ENCODE results near the gene MVB12B. TPM values are rescaled to one million over a fixed set of nuclear protein-coding genes. Genes with fewer than 3 reads are reported as not detected.

Gene MVB12B
- total and polyA plus RNA-seq, 2 of the 4 experiments (the other 2 are of a cell fraction), result 2.0 to 4.0 TPM

DNA sequence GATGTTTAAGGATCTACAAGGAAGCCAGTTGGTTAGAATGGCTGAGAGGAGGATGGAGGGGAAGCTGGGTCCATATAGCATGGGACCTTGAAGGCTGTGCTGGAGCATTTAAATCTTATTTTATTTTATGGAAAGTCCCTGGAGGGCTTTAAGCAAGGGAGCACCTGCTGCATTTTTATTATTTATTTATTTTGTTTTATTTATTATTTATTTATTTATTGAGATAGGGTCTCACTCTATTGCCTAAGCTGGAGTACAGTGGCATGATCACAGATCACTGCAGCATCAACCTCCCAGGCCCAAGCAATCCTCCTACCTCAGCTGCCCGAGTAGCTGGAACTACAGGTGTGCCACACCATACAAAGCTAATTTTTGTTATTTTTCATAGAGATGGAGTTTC, 4.9 kb upstream of the MVB12B start:
- Histone ChIP-seq H2BK5ac (ENCODE audit: low read depth, low read length, poor library complexity, severe bottlenecking) (no peak overlapping the region), H3K9me3 (ENCODE audit: control insufficient read depth, insufficient read depth, low read length) (peaks cover 4% of the 10 kb centered on the region), H3K36me3 (ENCODE audit: control insufficient read depth, insufficient read depth, low read length) (no peaks in the 10 kb centered on the region), H2BK20ac (ENCODE audit: low read depth, low read length) (no peak overlapping the region), H3K9me1 (ENCODE audit: insufficient read depth, low read length) (no peaks in the 10 kb centered on the region), H4K91ac (ENCODE audit: insufficient read depth, low read depth, low read length) (no peak overlapping the region), H4K20me1 (ENCODE audit: insufficient read depth, low read length) (no peaks in the 10 kb centered on the region), H3K9ac (ENCODE audit: low read depth, low read length) (no peak overlapping the region), H3K27me3 (ENCODE audit: control insufficient read depth, insufficient read depth, low read length) (peaks cover 14% of the 10 kb centered on the region), H3K79me1 (ENCODE audit: low read depth in 1 of 2, low read length in 2 of 2) (no peaks in the 10 kb centered on the region), H2AK9ac (replicated peaks; ENCODE audit: low read depth, low read length, poor library complexity) (no peak overlapping the region), H3K4me2 (ENCODE audit: low read depth, low read length) (no peak overlapping the region), H3K18ac (ENCODE audit: low read depth, low read length) (no peak overlapping the region), H2AK5ac (ENCODE audit: low read depth, low read length) (no peak overlapping the region), H3K27ac (ENCODE audit: insufficient read depth, low read length) (no peak overlapping the region), H2BK15ac (ENCODE audit: low read depth, low read length) (no peak overlapping the region), H3K23ac (ENCODE audit: low read depth, low read length) (no peak overlapping the region), H3K4me1 (ENCODE audit: control insufficient read depth, insufficient read depth, low read length) (peaks cover 2% of the 10 kb centered on the region; the same call in 1 of the 2 replicates), H4K5ac (ENCODE audit: low read depth, low read length) (no peak overlapping the region), H3K14ac (replicated peaks; ENCODE audit: low read depth, low read length) (no peak overlapping the region), H3K4ac (ENCODE audit: low read depth, low read length) (no peak overlapping the region), H2AFZ (replicated peaks; ENCODE audit: low read length, poor library complexity) (no peak overlapping the region), H4K8ac (ENCODE audit: low read depth in 2 of 2, low read length in 2 of 2) (no peak overlapping the region), H3K4me3 (ENCODE audit: insufficient read depth, low read depth, low read length) (no peak overlapping the region), H3K56ac (ENCODE audit: extremely low read depth, insufficient read depth, low read length) (no peak overlapping the region), H2BK120ac (ENCODE audit: low read depth, low read length) (no peak overlapping the region)
- DNase-seq (no peak), ATAC-seq (ENCODE audit: low read depth) (no peak)
- intact Hi-C loops (cut with micrococcal nuclease) (no loop called here), in situ Hi-C loops (cut with MboI; ENCODE audit: low sequenced_read_pairs) (no loop called here), dilution Hi-C loops (cut with HindIII; ENCODE audit: low sequenced_read_pairs, unreplicated experiment) (no loop called here)
- TF ChIP-seq MAZ (IDR thresholded peaks at IDR 0.05; ENCODE audit: borderline replicate concordance, low read depth, low read length), result no peak
- no peak for TF ChIP-seq RFX5 (IDR thresholded peaks at IDR 0.05; ENCODE audit: low read depth, low read length)
- TF ChIP-seq NFE2L2 (IDR thresholded peaks at IDR 0.05; ENCODE audit: low read depth, low read length), result no peak
- TF ChIP-seq POLR2A (IDR thresholded peaks at IDR 0.05; ENCODE audit: low read depth, low read length), result no peak
- TF ChIP-seq, protein P1, sequence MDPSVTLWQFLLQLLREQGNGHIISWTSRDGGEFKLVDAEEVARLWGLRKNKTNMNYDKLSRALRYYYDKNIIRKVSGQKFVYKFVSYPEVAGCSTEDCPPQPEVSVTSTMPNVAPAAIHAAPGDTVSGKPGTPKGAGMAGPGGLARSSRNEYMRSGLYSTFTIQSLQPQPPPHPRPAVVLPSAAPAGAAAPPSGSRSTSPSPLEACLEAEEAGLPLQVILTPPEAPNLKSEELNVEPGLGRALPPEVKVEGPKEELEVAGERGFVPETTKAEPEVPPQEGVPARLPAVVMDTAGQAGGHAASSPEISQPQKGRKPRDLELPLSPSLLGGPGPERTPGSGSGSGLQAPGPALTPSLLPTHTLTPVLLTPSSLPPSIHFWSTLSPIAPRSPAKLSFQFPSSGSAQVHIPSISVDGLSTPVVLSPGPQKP (IDR thresholded peaks at IDR 0.05; ENCODE audit: borderline replicate concordance, low read depth, low read length), result no peak
- no peak for TF ChIP-seq CHD1 (IDR thresholded peaks at IDR 0.05; ENCODE audit: low read depth, low read length)
- TF ChIP-seq, protein P2, sequence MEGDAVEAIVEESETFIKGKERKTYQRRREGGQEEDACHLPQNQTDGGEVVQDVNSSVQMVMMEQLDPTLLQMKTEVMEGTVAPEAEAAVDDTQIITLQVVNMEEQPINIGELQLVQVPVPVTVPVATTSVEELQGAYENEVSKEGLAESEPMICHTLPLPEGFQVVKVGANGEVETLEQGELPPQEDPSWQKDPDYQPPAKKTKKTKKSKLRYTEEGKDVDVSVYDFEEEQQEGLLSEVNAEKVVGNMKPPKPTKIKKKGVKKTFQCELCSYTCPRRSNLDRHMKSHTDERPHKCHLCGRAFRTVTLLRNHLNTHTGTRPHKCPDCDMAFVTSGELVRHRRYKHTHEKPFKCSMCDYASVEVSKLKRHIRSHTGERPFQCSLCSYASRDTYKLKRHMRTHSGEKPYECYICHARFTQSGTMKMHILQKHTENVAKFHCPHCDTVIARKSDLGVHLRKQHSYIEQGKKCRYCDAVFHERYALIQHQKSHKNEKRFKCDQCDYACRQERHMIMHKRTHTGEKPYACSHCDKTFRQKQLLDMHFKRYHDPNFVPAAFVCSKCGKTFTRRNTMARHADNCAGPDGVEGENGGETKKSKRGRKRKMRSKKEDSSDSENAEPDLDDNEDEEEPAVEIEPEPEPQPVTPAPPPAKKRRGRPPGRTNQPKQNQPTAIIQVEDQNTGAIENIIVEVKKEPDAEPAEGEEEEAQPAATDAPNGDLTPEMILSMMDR (conservative IDR thresholded peaks at IDR 0.05; ENCODE audit: low read depth, low read length), result no peak
- no peak for TF ChIP-seq CEBPB (IDR thresholded peaks at IDR 0.05; ENCODE audit: low read depth, low read length)
- TF ChIP-seq RCOR1 (IDR thresholded peaks at IDR 0.05; ENCODE audit: insufficient replicate concordance, low read length), result no peak
- TF ChIP-seq FOS (IDR thresholded peaks at IDR 0.05; ENCODE audit: low read depth, low read length), result no peak
- TF ChIP-seq BHLHE40 (IDR thresholded peaks at IDR 0.05; ENCODE audit: low read depth, low read length), result no peak
- TF ChIP-seq, protein P3, sequence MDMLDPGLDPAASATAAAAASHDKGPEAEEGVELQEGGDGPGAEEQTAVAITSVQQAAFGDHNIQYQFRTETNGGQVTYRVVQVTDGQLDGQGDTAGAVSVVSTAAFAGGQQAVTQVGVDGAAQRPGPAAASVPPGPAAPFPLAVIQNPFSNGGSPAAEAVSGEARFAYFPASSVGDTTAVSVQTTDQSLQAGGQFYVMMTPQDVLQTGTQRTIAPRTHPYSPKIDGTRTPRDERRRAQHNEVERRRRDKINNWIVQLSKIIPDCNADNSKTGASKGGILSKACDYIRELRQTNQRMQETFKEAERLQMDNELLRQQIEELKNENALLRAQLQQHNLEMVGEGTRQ (IDR thresholded peaks at IDR 0.05; ENCODE audit: low read depth, low read length), result no peak
- no peak for TF ChIP-seq SMC3 (IDR thresholded peaks at IDR 0.05; ENCODE audit: low read depth, low read length)
- no peak for TF ChIP-seq RAD21 (IDR thresholded peaks at IDR 0.05; ENCODE audit: low read length)
- no peak for TF ChIP-seq MAFK (IDR thresholded peaks at IDR 0.05; ENCODE audit: low read depth, low read length)
- no peak for TF ChIP-seq MXI1 (IDR thresholded peaks at IDR 0.05; ENCODE audit: borderline replicate concordance, low read depth, low read length)
- ChIA-PET CTCF (interaction anchor here (0.5 kb wide), 1 partner anchor 125 kb away, joined by 3 read pairs; no protein-coding TSS in a partner anchor), POLR2A (ENCODE audit: unreplicated experiment) (no interaction called here)
- WGBS, 2 experiments (ENCODE audit: extremely low coverage in 2 of 2, insufficient read length in 1 of 2), result no CpG with 5 or more reads among the region's 1 CpG
- BruUV-seq (replicated peaks), result no TSS peak
